Calu3 (cell line): ENCODE results near the gene LCK. TPM values are rescaled to one million over a fixed set of nuclear protein-coding genes. Genes with fewer than 3 reads are reported as not detected.

Experiments
- Bru-seq: library from RNA; stranded (reverse); fragments of 400-500 nt; gene quantifications from one replicate; lab custom pipeline; 2021; lab: Mats Ljungman, UMichigan
- BruChase-seq, 2 experiments: library from RNA; stranded (reverse); fragments of 400-500 nt; gene quantifications; one replicate each; lab custom pipeline; 2021; lab: Mats Ljungman, UMichigan
- BruUV-seq: library from RNA; stranded (reverse); fragments of 400-500 nt; replicated peaks from 2 replicates; lab custom pipeline; 2021; lab: Mats Ljungman, UMichigan
- CTCF ChIA-PET: fragments of 300-600 bp; sonication (Branson Sonifier 250); formaldehyde crosslinking; loops from one replicate; lab custom pipeline; 2022; ENCODE audit warnings: antibody characterized with exemption; lab: Charles Lee
- DNase-seq: peaks from one replicate; pipeline ENCODE4 v3.0.0; 2022
- H3K27ac Mint-ChIP-seq: one replicate; pipeline ENCODE4 v1.8.0; 2022; ENCODE audit warnings: mixed read lengths; ENCODE audit not compliant: unreplicated experiment
- H3K27me3 Mint-ChIP-seq: one replicate; pipeline ENCODE4 v1.8.0; 2022; ENCODE audit warnings: mixed read lengths; ENCODE audit not compliant: unreplicated experiment
- H3K36me3 Mint-ChIP-seq: one replicate; pipeline ENCODE4 v1.8.0; 2022; ENCODE audit warnings: mild to moderate bottlenecking, moderate library complexity, mixed read lengths; ENCODE audit not compliant: insufficient read depth, unreplicated experiment
- H3K4me1 Mint-ChIP-seq: one replicate; pipeline ENCODE4 v1.8.0; 2022; ENCODE audit warnings: mild to moderate bottlenecking, low read depth, mixed read lengths; ENCODE audit not compliant: unreplicated experiment
- H3K4me3 Mint-ChIP-seq: one replicate; pipeline ENCODE4 v1.8.0; 2022; ENCODE audit warnings: mild to moderate bottlenecking, low read depth, moderate library complexity, mixed read lengths; ENCODE audit not compliant: unreplicated experiment
- H3K9me3 Mint-ChIP-seq: one replicate; pipeline ENCODE4 v1.8.0; 2022; ENCODE audit warnings: low read depth, mixed read lengths; ENCODE audit not compliant: unreplicated experiment
- CTCF ChIP-seq: fragments of 200-600 bp; IDR thresholded peaks from one replicate; pipeline ENCODE4 v1.8.0; 2022; ENCODE audit warnings: antibody characterized with exemption; ENCODE audit not compliant: unreplicated experiment
- intact Hi-C: fragments of 100-400 bp; cut with micrococcal nuclease; formaldehyde crosslinking; loops from one replicate; pipeline ENCODE4 v1.10.0; 2022; ENCODE audit not compliant: unreplicated experiment
- long read RNA-seq: library from polyadenylated mRNA; stranded (forward); transcript quantifications from one replicate; pipeline ENCODE4 v2.0.0, GENCODE V29; 2022
- total RNA-seq: library from RNA; stranded (reverse); gene quantifications from 2 replicates; pipeline ENCODE4 v1.2.3, GENCODE V29; 2022

The LCK gene
- total RNA-seq (0.66 and 0.88 TPM in 2 replicates), Bru-seq, nascent RNA (percentile 7 among the genes with signal in this experiment), BruChase-seq, experiment 1, labeled RNA remaining after a 6-hour chase (percentile 13 among the genes with signal in this experiment), BruChase-seq, experiment 2, labeled RNA remaining after a 2-hour chase (percentile 9 among the genes with signal in this experiment)
- long read RNA-seq: 0 reads

- CTCF ChIA-PET: interaction anchor here (0.6 to 1.2 kb wide), 3 partner anchors 10 to 71 kb away, joined by 3 to 8 read pairs (median 3); no protein-coding TSS in a partner anchor
- DNase-seq: no peak
These were observed at the start of gene LCK for GRCh38 chr1:32250893-32251716. Gene LCK, plus strand, starts transcription at chr1:32251265. Its CDS starts 23,065 bp downstream, at chr1:32274330.

GRCh38 chr1:32204943-32205361, 46.1 kb upstream of the LCK start:
- TF ChIP-seq CTCF: no peak
- peaks cover 70% of the 10 kb centered on the region for H3K36me3 Mint-ChIP-seq
- peak; percentile 13 for DNase-seq
- H3K27me3 Mint-ChIP-seq: no peaks in the 10 kb centered on the region
- H3K9me3 Mint-ChIP-seq: no peaks in the 10 kb centered on the region
- intact Hi-C loops: no loop called here
- H3K4me3 Mint-ChIP-seq: peak overlapping the region; percentile 86
- CTCF ChIA-PET: interaction anchor here (0.6 to 0.7 kb wide), 2 partner anchors 27 to 142 kb away, joined by 3 read pairs; no protein-coding TSS in a partner anchor
- peaks cover 25% of the 10 kb centered on the region for H3K4me1 Mint-ChIP-seq
- H3K27ac Mint-ChIP-seq: peak overlapping the region; percentile 86
- no TSS peak for BruUV-seq

More at GRCh38 chr1:32250893-32251716, at the start of gene LCK:
- TF ChIP-seq CTCF: no peak
- intact Hi-C loops: no loop called here
- Mint-ChIP-seq H3K4me1 (peaks cover 9% of the 10 kb centered on the region), H3K27ac (no peak within 1 kb of the TSS), H3K27me3 (no peaks in the 10 kb centered on the region), H3K9me3 (no peaks in the 10 kb centered on the region), H3K36me3 (no peaks in the 10 kb centered on the region), H3K4me3 (no peak within 1 kb of the TSS)
- no TSS peak for BruUV-seq

- no peak for TF ChIP-seq CTCF
- CTCF ChIA-PET: interaction anchor here (0.6 to 0.9 kb wide), 3 partner anchors 9 to 39 kb away, joined by 3 to 4 read pairs (median 3); no protein-coding TSS in a partner anchor
- Mint-ChIP-seq H3K9me3 (no peaks in the 10 kb centered on the region), H3K4me1 (peaks cover 19% of the 10 kb centered on the region), H3K27ac (peak within 1 kb of the TSS; percentile 86), H3K36me3 (peaks cover 63% of the 10 kb centered on the region), H3K27me3 (no peaks in the 10 kb centered on the region), H3K4me3 (peak within 1 kb of the TSS; percentile 86)
- intact Hi-C loops: no loop called here
- DNase-seq: peak; percentile 93
- TSS peak; percentile 87 for BruUV-seq
These were observed 45.4 kb upstream of the LCK start, which contains the start of gene IQCC for GRCh38 chr1:32205401-32206370. Gene IQCC, plus strand, starts transcription at chr1:32205671. Its CDS starts 11 bp downstream, at chr1:32205682.
